HEK293 (cell line): ENCODE results near the gene AHCYL2.

Experiments
- GFI1B ChIP-seq: fragments of 450-650 bp; formaldehyde crosslinking; IDR thresholded peaks from 2 replicates; pipeline ENCODE4 v1.5.1; 2016; ENCODE audit warnings: missing biosample characterization, missing genetic modification characterization
- HOXC10 ChIP-seq: sonication (generic); formaldehyde crosslinking; IDR thresholded peaks from 2 replicates; pipeline ENCODE4 v1.8.1; 2023; ENCODE audit warnings: mild to moderate bottlenecking, missing genetic modification reagents
- HOXD13 ChIP-seq: sonication (generic); formaldehyde crosslinking; IDR thresholded peaks from 2 replicates; pipeline ENCODE4 v1.8.0; 2022; ENCODE audit warnings: missing genetic modification reagents, borderline replicate concordance
- KLF9 ChIP-seq: fragments of 450-650 bp; formaldehyde crosslinking; IDR thresholded peaks from 2 replicates; pipeline ENCODE4 v1.5.1; 2016; ENCODE audit warnings: missing biosample characterization, missing genetic modification characterization, low read depth
- SP3 ChIP-seq: fragments of 450-650 bp; formaldehyde crosslinking; IDR thresholded peaks from 2 replicates; pipeline ENCODE4 v1.5.1; 2016; ENCODE audit warnings: missing biosample characterization, missing genetic modification characterization
- TRIM28 ChIP-seq: IDR thresholded peaks from 2 replicates; pipeline ENCODE4 v1.6.1; 2011; ENCODE audit warnings: low read length, control low read depth, borderline replicate concordance
- WT1 ChIP-seq: fragments of 450-650 bp; formaldehyde crosslinking; IDR thresholded peaks from 2 replicates; pipeline ENCODE4 v1.5.1; 2016; ENCODE audit warnings: missing biosample characterization, missing genetic modification characterization
- YY1 ChIP-seq: fragments of 450-650 bp; formaldehyde crosslinking; IDR thresholded peaks from 2 replicates; pipeline ENCODE4 v1.5.1; 2018; ENCODE audit warnings: missing biosample characterization, missing genetic modification characterization
- ZFHX2 ChIP-seq: fragments of 450-650 bp; formaldehyde crosslinking; conservative IDR thresholded peaks from 2 replicates; pipeline ENCODE4 v1.5.1; 2016; ENCODE audit warnings: missing biosample characterization, missing genetic modification characterization
- ZFP3 ChIP-seq: fragments of 450-650 bp; formaldehyde crosslinking; IDR thresholded peaks from 2 replicates; pipeline ENCODE4 v1.5.1; 2016; ENCODE audit warnings: low read depth, missing biosample characterization, missing genetic modification characterization
- ZIC2 ChIP-seq: fragments of 450-650 bp; formaldehyde crosslinking; IDR thresholded peaks from 2 replicates; pipeline ENCODE4 v1.5.1; 2016; ENCODE audit warnings: missing biosample characterization, missing genetic modification characterization
- ZNF121 ChIP-seq: fragments of 450-650 bp; formaldehyde crosslinking; IDR thresholded peaks from 2 replicates; pipeline ENCODE4 v1.5.1; 2016; ENCODE audit warnings: missing biosample characterization, missing genetic modification characterization
- ZNF138 ChIP-seq: fragments of 450-650 bp; formaldehyde crosslinking; IDR thresholded peaks from 2 replicates; pipeline ENCODE4 v1.5.1; 2016; ENCODE audit warnings: missing biosample characterization, missing genetic modification characterization, borderline replicate concordance
- ZNF16 ChIP-seq: fragments of 450-650 bp; formaldehyde crosslinking; IDR thresholded peaks from 2 replicates; pipeline ENCODE4 v1.5.1; 2016; ENCODE audit warnings: low read depth, missing biosample characterization, missing genetic modification characterization
- ZNF169 ChIP-seq: fragments of 450-650 bp; formaldehyde crosslinking; IDR thresholded peaks from 2 replicates; pipeline ENCODE4 v1.5.1; 2016; ENCODE audit warnings: missing biosample characterization, missing genetic modification characterization
- ZNF174 ChIP-seq: fragments of 450-650 bp; formaldehyde crosslinking; IDR thresholded peaks from 2 replicates; pipeline ENCODE4 v1.5.0; 2017; ENCODE audit warnings: missing biosample characterization, mild to moderate bottlenecking, missing genetic modification characterization
- ZNF184 ChIP-seq: fragments of 450-650 bp; IDR thresholded peaks from 2 replicates; pipeline ENCODE4 v1.5.1; 2018; ENCODE audit warnings: missing biosample characterization, mild to moderate bottlenecking, missing genetic modification characterization
- ZNF239 ChIP-seq: fragments of 450-650 bp; formaldehyde crosslinking; IDR thresholded peaks from 2 replicates; pipeline ENCODE4 v1.5.1; 2016; ENCODE audit warnings: missing biosample characterization, missing genetic modification characterization
- ZNF335 ChIP-seq: fragments of 450-650 bp; formaldehyde crosslinking; conservative IDR thresholded peaks from 2 replicates; pipeline ENCODE4 v1.5.1; 2016; ENCODE audit warnings: missing biosample characterization, missing genetic modification characterization
- ZNF354C ChIP-seq: fragments of 450-650 bp; formaldehyde crosslinking; IDR thresholded peaks from 2 replicates; pipeline ENCODE4 v1.5.1; 2016; ENCODE audit warnings: missing biosample characterization, missing genetic modification characterization, low read depth, borderline replicate concordance
- ZNF394 ChIP-seq: fragments of 450-650 bp; formaldehyde crosslinking; IDR thresholded peaks from 2 replicates; pipeline ENCODE4 v1.5.1; 2016; ENCODE audit warnings: missing biosample characterization, missing genetic modification characterization, mild to moderate bottlenecking, moderate library complexity, borderline replicate concordance
- ZNF629 ChIP-seq: fragments of 450-650 bp; formaldehyde crosslinking; IDR thresholded peaks from 2 replicates; pipeline ENCODE4 v1.5.1; 2017; ENCODE audit warnings: missing biosample characterization, missing genetic modification characterization
- ZNF785 ChIP-seq: fragments of 450-650 bp; formaldehyde crosslinking; IDR thresholded peaks from 2 replicates; pipeline ENCODE4 v1.5.1; 2016; ENCODE audit warnings: missing biosample characterization, missing genetic modification characterization
- ZNF843 ChIP-seq: fragments of 450-650 bp; formaldehyde crosslinking; IDR thresholded peaks from 2 replicates; pipeline ENCODE4 v1.5.1; 2016; ENCODE audit warnings: missing biosample characterization, missing genetic modification characterization
- TF ChIP-seq, protein P1 (sequence below): fragments of 450-650 bp; formaldehyde crosslinking; IDR thresholded peaks from 2 replicates; pipeline ENCODE4 v1.5.1; 2016; ENCODE audit warnings: missing biosample characterization, missing genetic modification characterization
- TF ChIP-seq, protein P2 (sequence below): fragments of 450-650 bp; formaldehyde crosslinking; IDR thresholded peaks from 2 replicates; pipeline ENCODE4 v1.5.1; 2017; ENCODE audit warnings: missing biosample characterization, missing genetic modification characterization
- TF ChIP-seq, protein P3 (sequence below): sonication (generic); formaldehyde crosslinking; IDR thresholded peaks from 2 replicates; pipeline ENCODE4 v1.8.1; 2022; ENCODE audit warnings: mild to moderate bottlenecking, moderate library complexity, missing genetic modification reagents
- TF ChIP-seq, protein P4 (sequence below): fragments of 450-650 bp; formaldehyde crosslinking; IDR thresholded peaks from 2 replicates; pipeline ENCODE4 v1.5.1; 2016; ENCODE audit warnings: missing biosample characterization, missing genetic modification characterization, borderline replicate concordance
- TF ChIP-seq, protein P5 (sequence below): fragments of 450-650 bp; formaldehyde crosslinking; IDR thresholded peaks from 2 replicates; pipeline ENCODE4 v1.5.1; 2016; ENCODE audit warnings: missing biosample characterization, missing genetic modification characterization, low read depth

The AHCYL2 gene

DNA sequence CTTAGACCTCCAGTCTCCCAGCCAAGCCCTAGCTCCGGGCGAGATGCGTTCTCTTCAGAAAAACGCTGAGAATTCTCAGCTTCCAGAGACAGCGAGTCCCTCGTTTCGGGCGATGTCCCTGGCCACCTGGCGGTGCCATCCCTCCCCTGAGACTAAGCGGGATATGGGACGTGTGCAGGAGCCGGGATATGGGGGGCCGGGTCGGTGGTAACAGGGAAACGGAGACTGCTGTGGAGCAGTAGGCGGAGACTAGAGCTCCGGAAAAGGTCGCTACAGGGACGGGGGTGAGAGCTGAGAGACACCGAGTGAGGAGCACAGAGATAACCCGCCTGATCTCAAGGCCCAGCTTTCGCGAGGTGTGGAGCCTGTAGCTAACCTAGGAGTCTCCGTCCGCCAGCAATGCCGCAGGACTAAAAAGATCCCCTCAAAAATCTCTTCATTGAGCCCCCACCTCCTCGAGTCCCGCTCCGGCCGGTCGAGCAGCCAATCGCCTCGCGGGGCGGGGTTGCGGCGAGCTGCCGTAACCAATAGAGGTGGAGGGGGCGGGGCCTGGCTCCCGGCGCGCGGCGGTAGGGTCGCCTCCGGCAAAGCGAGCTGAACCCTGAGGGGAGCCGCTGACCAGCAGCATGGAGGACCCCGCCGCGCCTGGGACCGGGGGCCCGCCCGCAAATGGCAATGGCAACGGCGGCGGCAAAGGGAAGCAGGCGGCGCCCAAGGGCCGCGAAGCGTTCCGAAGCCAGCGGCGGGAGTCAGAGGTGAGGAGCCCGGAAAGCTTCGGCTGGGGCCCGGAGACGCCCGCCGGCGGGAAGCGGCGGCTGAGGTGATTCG is 209.2 kb downstream of the AHCYL2 start, which contains the start of gene STRIP2 (continued):
- TF ChIP-seq, protein P1, sequence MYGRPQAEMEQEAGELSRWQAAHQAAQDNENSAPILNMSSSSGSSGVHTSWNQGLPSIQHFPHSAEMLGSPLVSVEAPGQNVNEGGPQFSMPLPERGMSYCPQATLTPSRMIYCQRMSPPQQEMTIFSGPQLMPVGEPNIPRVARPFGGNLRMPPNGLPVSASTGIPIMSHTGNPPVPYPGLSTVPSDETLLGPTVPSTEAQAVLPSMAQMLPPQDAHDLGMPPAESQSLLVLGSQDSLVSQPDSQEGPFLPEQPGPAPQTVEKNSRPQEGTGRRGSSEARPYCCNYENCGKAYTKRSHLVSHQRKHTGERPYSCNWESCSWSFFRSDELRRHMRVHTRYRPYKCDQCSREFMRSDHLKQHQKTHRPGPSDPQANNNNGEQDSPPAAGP, result no peak; the same call in 1 of the 2 replicates
- TF ChIP-seq ZIC2 (tag by site-specific recombination), result peak; percentile 61
- TF ChIP-seq ZNF121 (tag by site-specific recombination), result no peak
- no peak for TF ChIP-seq TRIM28
- no peak for TF ChIP-seq ZNF785
- peak; percentile 98 for TF ChIP-seq ZNF335 (tag by site-specific recombination)
- no peak for TF ChIP-seq GFI1B
- TF ChIP-seq HOXD13 (CRISPR knock-in tag), result no peak
- TF ChIP-seq, protein P2, sequence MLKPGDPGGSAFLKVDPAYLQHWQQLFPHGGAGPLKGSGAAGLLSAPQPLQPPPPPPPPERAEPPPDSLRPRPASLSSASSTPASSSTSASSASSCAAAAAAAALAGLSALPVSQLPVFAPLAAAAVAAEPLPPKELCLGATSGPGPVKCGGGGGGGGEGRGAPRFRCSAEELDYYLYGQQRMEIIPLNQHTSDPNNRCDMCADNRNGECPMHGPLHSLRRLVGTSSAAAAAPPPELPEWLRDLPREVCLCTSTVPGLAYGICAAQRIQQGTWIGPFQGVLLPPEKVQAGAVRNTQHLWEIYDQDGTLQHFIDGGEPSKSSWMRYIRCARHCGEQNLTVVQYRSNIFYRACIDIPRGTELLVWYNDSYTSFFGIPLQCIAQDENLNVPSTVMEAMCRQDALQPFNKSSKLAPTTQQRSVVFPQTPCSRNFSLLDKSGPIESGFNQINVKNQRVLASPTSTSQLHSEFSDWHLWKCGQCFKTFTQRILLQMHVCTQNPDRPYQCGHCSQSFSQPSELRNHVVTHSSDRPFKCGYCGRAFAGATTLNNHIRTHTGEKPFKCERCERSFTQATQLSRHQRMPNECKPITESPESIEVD (tag by site-specific recombination), result no peak
- TF ChIP-seq ZNF169 (tag by site-specific recombination), result no peak
- TF ChIP-seq, protein P3, sequence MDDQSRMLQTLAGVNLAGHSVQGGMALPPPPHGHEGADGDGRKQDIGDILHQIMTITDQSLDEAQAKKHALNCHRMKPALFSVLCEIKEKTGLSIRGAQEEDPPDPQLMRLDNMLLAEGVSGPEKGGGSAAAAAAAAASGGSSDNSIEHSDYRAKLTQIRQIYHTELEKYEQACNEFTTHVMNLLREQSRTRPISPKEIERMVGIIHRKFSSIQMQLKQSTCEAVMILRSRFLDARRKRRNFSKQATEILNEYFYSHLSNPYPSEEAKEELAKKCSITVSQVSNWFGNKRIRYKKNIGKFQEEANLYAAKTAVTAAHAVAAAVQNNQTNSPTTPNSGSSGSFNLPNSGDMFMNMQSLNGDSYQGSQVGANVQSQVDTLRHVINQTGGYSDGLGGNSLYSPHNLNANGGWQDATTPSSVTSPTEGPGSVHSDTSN (CRISPR knock-in tag), result no peak
- TF ChIP-seq YY1 (tag by site-specific recombination), result peak; percentile 62
- TF ChIP-seq WT1 (tag by site-specific recombination), result no peak
- peak; percentile 16; the same call in 1 of the 2 replicates for TF ChIP-seq ZNF184
- no peak for TF ChIP-seq HOXC10
- TF ChIP-seq KLF9 (tag by site-specific recombination), result no peak
- TF ChIP-seq ZNF394 (tag by site-specific recombination), result peak; percentile 53; the same call in 1 of the 2 replicates
- no peak for TF ChIP-seq ZNF16
- TF ChIP-seq ZNF138 (tag by site-specific recombination), result no peak
- TF ChIP-seq ZNF239 (tag by site-specific recombination), result no peak
- TF ChIP-seq ZNF174 (tag by site-specific recombination), result no peak
- peak; percentile 70 for TF ChIP-seq SP3
- TF ChIP-seq ZNF354C, result no peak
- TF ChIP-seq, protein P4, sequence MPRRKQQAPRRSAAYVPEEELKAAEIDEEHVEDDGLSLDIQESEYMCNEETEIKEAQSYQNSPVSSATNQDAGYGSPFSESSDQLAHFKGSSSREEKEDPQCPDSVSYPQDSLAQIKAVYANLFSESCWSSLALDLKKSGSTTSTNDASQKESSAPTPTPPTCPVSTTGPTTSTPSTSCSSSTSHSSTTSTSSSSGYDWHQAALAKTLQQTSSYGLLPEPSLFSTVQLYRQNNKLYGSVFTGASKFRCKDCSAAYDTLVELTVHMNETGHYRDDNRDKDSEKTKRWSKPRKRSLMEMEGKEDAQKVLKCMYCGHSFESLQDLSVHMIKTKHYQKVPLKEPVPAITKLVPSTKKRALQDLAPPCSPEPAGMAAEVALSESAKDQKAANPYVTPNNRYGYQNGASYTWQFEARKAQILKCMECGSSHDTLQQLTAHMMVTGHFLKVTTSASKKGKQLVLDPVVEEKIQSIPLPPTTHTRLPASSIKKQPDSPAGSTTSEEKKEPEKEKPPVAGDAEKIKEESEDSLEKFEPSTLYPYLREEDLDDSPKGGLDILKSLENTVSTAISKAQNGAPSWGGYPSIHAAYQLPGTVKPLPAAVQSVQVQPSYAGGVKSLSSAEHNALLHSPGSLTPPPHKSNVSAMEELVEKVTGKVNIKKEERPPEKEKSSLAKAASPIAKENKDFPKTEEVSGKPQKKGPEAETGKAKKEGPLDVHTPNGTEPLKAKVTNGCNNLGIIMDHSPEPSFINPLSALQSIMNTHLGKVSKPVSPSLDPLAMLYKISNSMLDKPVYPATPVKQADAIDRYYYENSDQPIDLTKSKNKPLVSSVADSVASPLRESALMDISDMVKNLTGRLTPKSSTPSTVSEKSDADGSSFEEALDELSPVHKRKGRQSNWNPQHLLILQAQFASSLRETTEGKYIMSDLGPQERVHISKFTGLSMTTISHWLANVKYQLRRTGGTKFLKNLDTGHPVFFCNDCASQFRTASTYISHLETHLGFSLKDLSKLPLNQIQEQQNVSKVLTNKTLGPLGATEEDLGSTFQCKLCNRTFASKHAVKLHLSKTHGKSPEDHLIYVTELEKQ (tag by site-specific recombination), result no peak
- TF ChIP-seq, protein P5, sequence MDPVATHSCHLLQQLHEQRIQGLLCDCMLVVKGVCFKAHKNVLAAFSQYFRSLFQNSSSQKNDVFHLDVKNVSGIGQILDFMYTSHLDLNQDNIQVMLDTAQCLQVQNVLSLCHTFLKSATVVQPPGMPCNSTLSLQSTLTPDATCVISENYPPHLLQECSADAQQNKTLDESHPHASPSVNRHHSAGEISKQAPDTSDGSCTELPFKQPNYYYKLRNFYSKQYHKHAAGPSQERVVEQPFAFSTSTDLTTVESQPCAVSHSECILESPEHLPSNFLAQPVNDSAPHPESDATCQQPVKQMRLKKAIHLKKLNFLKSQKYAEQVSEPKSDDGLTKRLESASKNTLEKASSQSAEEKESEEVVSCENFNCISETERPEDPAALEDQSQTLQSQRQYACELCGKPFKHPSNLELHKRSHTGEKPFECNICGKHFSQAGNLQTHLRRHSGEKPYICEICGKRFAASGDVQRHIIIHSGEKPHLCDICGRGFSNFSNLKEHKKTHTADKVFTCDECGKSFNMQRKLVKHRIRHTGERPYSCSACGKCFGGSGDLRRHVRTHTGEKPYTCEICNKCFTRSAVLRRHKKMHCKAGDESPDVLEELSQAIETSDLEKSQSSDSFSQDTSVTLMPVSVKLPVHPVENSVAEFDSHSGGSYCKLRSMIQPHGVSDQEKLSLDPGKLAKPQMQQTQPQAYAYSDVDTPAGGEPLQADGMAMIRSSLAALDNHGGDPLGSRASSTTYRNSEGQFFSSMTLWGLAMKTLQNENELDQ (tag by site-specific recombination), result no peak
- 0 out of 2 replicates have a peak, but pooled peaks have one; percentile 16 for TF ChIP-seq ZNF629 (tag by site-specific recombination)
- no peak for TF ChIP-seq ZNF843 (tag by site-specific recombination)
- no peak; the same call in 1 of the 2 replicates for TF ChIP-seq ZFHX2 (tag by site-specific recombination)
- 0 out of 2 replicates have a peak, but pooled peaks have one; percentile 39 for TF ChIP-seq ZFP3 (tag by site-specific recombination)
